Rectal smooth muscle tissue (tissue), 1 donor: ENCODE data around the gene KCND3.

Experiments used
- H3K27ac ChIP-seq: one replicate; pipeline ENCODE4 v1.7.0; 2013; ENCODE audit warnings: low read depth, low read length, inconsistent platforms
- H3K27me3 ChIP-seq: one replicate; pipeline ENCODE4 v1.7.0; 2013; ENCODE audit warnings: low read length; ENCODE audit not compliant: control insufficient read depth, insufficient read depth
- H3K36me3 ChIP-seq: one replicate; pipeline ENCODE4 v1.7.0; 2013; ENCODE audit warnings: low read length; ENCODE audit not compliant: control insufficient read depth, insufficient read depth
- H3K4me1 ChIP-seq: one replicate; pipeline ENCODE4 v1.7.0; 2013; ENCODE audit warnings: low read length; ENCODE audit not compliant: control insufficient read depth, insufficient read depth
- H3K4me3 ChIP-seq: one replicate; pipeline ENCODE4 v1.7.0; 2013; ENCODE audit warnings: low read length
- H3K9ac ChIP-seq: one replicate; pipeline ENCODE4 v1.7.0; 2013; ENCODE audit warnings: low read length

Gene KCND3

DNA sequence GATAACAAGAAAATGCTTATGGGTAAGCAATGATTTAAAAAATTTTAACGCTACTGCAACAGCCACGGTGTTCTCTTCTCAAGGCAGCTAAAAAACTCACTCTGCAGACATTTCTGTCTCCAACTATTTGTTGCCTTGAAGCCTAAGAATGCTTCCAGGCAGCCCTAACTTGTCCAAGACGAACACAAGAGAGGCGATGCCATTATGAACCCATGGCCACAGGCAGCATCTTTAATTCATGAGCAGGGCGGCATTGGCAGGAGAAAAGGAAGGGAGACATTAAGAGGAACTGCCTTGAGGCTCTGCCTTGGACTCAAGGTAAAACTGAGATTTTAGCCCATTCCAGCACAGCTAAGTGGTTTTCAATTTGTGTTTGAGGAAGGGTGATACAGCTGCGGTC, 67.5 kb downstream of the KCND3 start:
- H3K27me3 ChIP-seq = no peaks in the 10 kb centered on the region
- H3K36me3 ChIP-seq = no peaks in the 10 kb centered on the region
- no peak overlapping the region for H3K27ac ChIP-seq
- no peak overlapping the region for H3K4me3 ChIP-seq
- no peak overlapping the region for H3K9ac ChIP-seq
- H3K4me1 ChIP-seq = peaks cover 5% of the 10 kb centered on the region

GRCh38 chr1:111920221-111921024, 69.0 kb downstream of the KCND3 start:
- peaks cover 5% of the 10 kb centered on the region for H3K4me1 ChIP-seq
- H3K9ac ChIP-seq = no peak overlapping the region
- no peaks in the 10 kb centered on the region for H3K27me3 ChIP-seq
- H3K4me3 ChIP-seq = peak overlapping the region; percentile 12
- peak overlapping the region; percentile 58 for H3K27ac ChIP-seq
- H3K36me3 ChIP-seq = no peaks in the 10 kb centered on the region

DNA sequence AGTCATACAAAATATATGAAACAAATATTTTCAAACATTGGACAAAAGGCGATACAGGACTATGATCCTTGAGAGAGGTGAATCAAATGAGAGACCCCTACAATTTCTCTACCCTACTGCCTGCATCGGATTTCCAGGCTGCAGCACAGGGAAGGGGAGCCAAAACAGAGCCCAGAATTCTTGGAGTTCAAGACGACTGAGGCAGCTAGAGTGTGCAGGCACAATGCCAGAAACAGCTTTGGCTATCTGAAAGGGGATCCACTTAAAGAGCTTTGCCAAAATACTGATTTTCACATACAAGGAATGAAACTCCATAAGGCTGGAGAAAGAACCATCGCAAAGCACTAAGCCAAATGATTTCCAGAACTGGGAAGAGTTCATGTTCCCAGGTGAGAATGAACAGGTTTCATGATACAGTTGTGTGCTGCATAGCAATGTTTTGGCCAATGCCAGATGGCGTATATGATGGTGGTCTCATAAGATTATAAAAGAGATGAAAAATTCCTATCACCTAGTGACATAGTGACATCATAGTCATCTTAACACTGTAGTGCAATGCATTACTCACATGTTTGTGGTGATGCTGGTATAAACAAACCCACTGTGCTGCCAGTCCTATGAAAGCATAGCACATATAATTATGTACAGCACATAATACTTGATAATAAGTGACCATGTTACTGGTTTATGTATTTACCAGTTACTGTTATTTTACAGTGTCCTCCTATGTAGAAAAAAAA, 77.5 kb downstream of the KCND3 start:
- Histone ChIP-seq H3K27me3 (no peaks in the 10 kb centered on the region), H3K4me3 (no peak overlapping the region), H3K36me3 (no peaks in the 10 kb centered on the region), H3K4me1 (no peaks in the 10 kb centered on the region), H3K27ac (no peak overlapping the region), H3K9ac (no peak overlapping the region)

GRCh38 chr1:111911061-111911460, 78.4 kb downstream of the KCND3 start:
- no peak overlapping the region for H3K9ac ChIP-seq
- no peaks in the 10 kb centered on the region for H3K36me3 ChIP-seq
- H3K4me3 ChIP-seq = no peak overlapping the region
- no peaks in the 10 kb centered on the region for H3K27me3 ChIP-seq
- no peak overlapping the region for H3K27ac ChIP-seq
- no peaks in the 10 kb centered on the region for H3K4me1 ChIP-seq

DNA sequence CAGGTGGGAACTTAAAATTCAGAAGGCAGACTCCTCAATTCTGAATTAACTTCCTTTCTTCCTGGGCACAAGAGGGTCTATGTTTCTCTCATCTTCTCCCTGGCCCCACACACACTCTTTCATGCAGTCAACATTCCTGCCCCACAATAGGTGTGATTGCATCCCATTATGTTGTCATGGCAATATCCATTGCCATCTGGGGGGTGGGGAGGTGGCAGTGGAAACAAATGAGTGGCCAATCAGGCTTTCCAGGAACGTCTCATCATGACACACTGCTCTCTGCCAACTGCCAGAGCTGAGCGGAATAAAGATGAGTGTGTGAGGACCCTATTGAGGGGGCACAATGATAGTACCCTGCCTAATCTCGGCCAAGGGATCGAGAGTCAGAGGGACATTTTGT, 80.4 kb downstream of the KCND3 start:
- no peak overlapping the region for H3K9ac ChIP-seq
- no peak overlapping the region for H3K4me3 ChIP-seq
- no peaks in the 10 kb centered on the region for H3K4me1 ChIP-seq
- H3K36me3 ChIP-seq = no peaks in the 10 kb centered on the region
- H3K27ac ChIP-seq = no peak overlapping the region
- no peaks in the 10 kb centered on the region for H3K27me3 ChIP-seq

- H3K4me1 ChIP-seq = no peaks in the 10 kb centered on the region
- H3K9ac ChIP-seq = no peak overlapping the region
- no peaks in the 10 kb centered on the region for H3K36me3 ChIP-seq
- H3K27me3 ChIP-seq = no peaks in the 10 kb centered on the region
- no peak overlapping the region for H3K27ac ChIP-seq
- no peak overlapping the region for H3K4me3 ChIP-seq
Measured at GRCh38 chr1:111908011-111908621, 81.4 kb downstream of the KCND3 start.

DNA sequence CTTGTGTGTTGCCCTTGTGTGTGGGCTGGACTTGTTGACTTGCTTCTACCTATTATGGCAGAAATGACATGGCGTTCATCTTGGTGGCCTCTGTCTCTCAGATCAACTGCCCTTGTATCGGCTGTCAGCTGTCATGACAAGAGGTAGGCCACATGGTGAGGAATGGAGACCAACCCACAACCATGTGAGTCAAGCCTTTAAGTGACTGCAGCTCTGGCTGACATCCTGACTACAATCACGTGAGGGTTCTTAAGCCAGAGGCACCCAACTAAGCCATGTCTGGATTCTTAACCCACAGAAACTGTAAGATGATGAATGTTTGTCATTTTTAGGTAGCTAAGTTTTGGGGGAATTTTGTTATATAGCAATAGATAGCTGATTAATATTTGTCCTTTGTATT, 82.1 kb downstream of the KCND3 start:
- no peaks in the 10 kb centered on the region for H3K36me3 ChIP-seq
- H3K4me3 ChIP-seq = no peak overlapping the region
- H3K9ac ChIP-seq = no peak overlapping the region
- H3K27ac ChIP-seq = no peak overlapping the region
- H3K27me3 ChIP-seq = no peaks in the 10 kb centered on the region
- no peaks in the 10 kb centered on the region for H3K4me1 ChIP-seq

- H3K4me1 ChIP-seq = no peaks in the 10 kb centered on the region
- H3K36me3 ChIP-seq = no peaks in the 10 kb centered on the region
- H3K9ac ChIP-seq = no peak overlapping the region
- no peak overlapping the region for H3K4me3 ChIP-seq
- no peak overlapping the region for H3K27ac ChIP-seq
- no peaks in the 10 kb centered on the region for H3K27me3 ChIP-seq
Measured at GRCh38 chr1:111906816-111907215, 82.7 kb downstream of the KCND3 start.

DNA sequence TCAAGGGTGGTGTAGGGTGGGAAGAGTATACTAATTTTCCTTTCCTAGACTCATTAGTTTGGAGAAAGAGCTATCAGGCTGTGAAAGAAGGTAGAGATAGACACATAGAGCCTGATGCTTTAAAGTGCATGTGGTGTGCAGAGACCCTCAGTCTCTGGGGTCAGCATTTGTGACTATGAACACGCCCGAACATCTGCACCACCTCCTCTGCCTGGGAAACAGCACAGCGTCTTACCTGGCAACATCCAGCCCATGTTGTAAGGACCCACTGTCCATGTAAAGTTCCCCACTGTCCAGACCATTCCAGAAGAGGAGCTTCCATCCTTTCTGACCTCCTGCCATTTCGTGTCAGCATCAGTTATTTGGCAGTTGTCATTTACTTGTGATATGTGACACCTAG, 83.4 kb downstream of the KCND3 start:
- Histone ChIP-seq H3K4me3 (no peak overlapping the region), H3K9ac (no peak overlapping the region), H3K27ac (no peak overlapping the region), H3K27me3 (no peaks in the 10 kb centered on the region), H3K36me3 (no peaks in the 10 kb centered on the region), H3K4me1 (no peaks in the 10 kb centered on the region)

GRCh38 chr1:111904478-111905218, 84.8 kb downstream of the KCND3 start:
- H3K36me3 ChIP-seq = no peaks in the 10 kb centered on the region
- no peaks in the 10 kb centered on the region for H3K27me3 ChIP-seq
- H3K4me1 ChIP-seq = no peaks in the 10 kb centered on the region
- no peak overlapping the region for H3K27ac ChIP-seq
- H3K4me3 ChIP-seq = no peak overlapping the region
- no peak overlapping the region for H3K9ac ChIP-seq

GRCh38 chr1:111903871-111904449, 85.5 kb downstream of the KCND3 start:
- no peak overlapping the region for H3K4me3 ChIP-seq
- H3K9ac ChIP-seq = no peak overlapping the region
- no peaks in the 10 kb centered on the region for H3K36me3 ChIP-seq
- no peaks in the 10 kb centered on the region for H3K4me1 ChIP-seq
- H3K27me3 ChIP-seq = no peaks in the 10 kb centered on the region
- no peak overlapping the region for H3K27ac ChIP-seq
